ENCODE results near the gene PAX2. TPM values are rescaled to one million over a fixed set of nuclear protein-coding genes. Genes with fewer than 3 reads are reported as not detected.

Gene PAX2
- total RNA-seq, 1 experiment from 2014 or later, result not detected

DNA sequence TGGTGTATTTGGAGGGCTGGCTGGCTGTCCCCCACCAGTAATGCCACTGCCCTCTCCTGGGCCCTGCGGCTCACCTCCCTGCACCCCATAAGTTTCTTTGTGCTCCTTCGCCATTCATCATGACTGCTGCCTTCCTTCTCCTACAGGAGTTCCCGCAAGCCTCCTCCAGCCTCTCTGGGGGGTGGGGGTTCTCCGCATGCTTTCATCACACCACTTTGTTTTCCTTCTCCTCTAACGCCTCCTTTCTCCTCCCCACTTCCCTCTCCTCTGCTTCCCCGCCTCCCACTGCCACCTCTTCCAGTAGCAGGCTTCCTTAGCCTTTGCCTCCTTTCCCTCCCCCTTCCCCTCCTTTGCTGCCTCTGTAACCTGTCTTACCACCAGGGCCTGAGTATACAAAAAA lies 58.1 kb downstream of the PAX2 start:
- Histone ChIP-seq H3K18ac (ENCODE audit: insufficient read length, low read depth, low read length) (no peak overlapping the region), H3K27ac (ENCODE audit: insufficient read length, low read depth, low read length) (no peak overlapping the region), H4K20me1 (ENCODE audit: control insufficient read depth, insufficient read depth, insufficient read length) (no peaks in the 10 kb centered on the region), H3K23ac (ENCODE audit: insufficient read length, low read depth, low read length) (no peak overlapping the region), H3K4ac (ENCODE audit: low read depth, low read length) (no peak overlapping the region), H3K56ac (ENCODE audit: insufficient read length, low read depth, low read length) (no peak overlapping the region), H3T11ph (ENCODE audit: low read length) (no peak overlapping the region), H4K5ac (ENCODE audit: insufficient read length, low read depth, low read length) (no peak overlapping the region), H2BK20ac (ENCODE audit: low read depth, low read length, poor library complexity, severe bottlenecking) (no peak overlapping the region), H3K4me1 (ENCODE audit: insufficient read depth, low read length) (peaks cover 6% of the 10 kb centered on the region; the same call in 1 of the 2 replicates), H4K91ac (ENCODE audit: insufficient read length, low read depth, low read length) (no peak overlapping the region), H2AK5ac (ENCODE audit: insufficient read length, low read length) (no peak overlapping the region), H3K27me3 (ENCODE audit: insufficient read depth, low read length) (no peaks in the 10 kb centered on the region; the same call in 1 of the 2 replicates), H3K4me2 (ENCODE audit: insufficient read depth, insufficient read length, low read length) (no peak overlapping the region), H2AFZ (ENCODE audit: low read length) (no peak overlapping the region), H2BK5ac (ENCODE audit: insufficient read length, low read length) (no peak overlapping the region), H4K8ac (replicated peaks; ENCODE audit: insufficient read length, low read depth, low read length) (no peak overlapping the region), H3K9me3 (ENCODE audit: control insufficient read depth, low read depth, low read length) (no peaks in the 10 kb centered on the region), H3K79me1 (ENCODE audit: insufficient read depth, low read depth, low read length, poor library complexity, severe bottlenecking) (no peaks in the 10 kb centered on the region), H3K23me2 (ENCODE audit: insufficient read length, low read depth, low read length, poor library complexity, severe bottlenecking) (no peaks in the 10 kb centered on the region), H2BK12ac (ENCODE audit: insufficient read length, low read depth, low read length) (no peak overlapping the region), H3K79me2 (ENCODE audit: insufficient read depth, low read length) (no peaks in the 10 kb centered on the region), H3K14ac (ENCODE audit: insufficient read depth, low read length) (peak overlapping the region; percentile 30; the same call in 1 of the 2 replicates), H3K9ac (ENCODE audit: extremely low read depth, insufficient read length, low read length) (no peak overlapping the region), H2BK15ac (ENCODE audit: low read depth, low read length) (no peak overlapping the region), H2BK120ac (ENCODE audit: low read depth, low read length, poor library complexity, severe bottlenecking) (no peak overlapping the region)
- peak; percentile 51 for DNase-seq
- H3K9me3 Mint-ChIP-seq, result no peaks in the 10 kb centered on the region
- H3K27ac Mint-ChIP-seq, result no peak overlapping the region
- H3K27me3 Mint-ChIP-seq (ENCODE audit: low read depth), result peaks cover 90% of the 10 kb centered on the region
- H3K36me3 Mint-ChIP-seq (ENCODE audit: insufficient read depth in 1 of 3, low read depth in 3 of 3), result no peaks in the 10 kb centered on the region
- H3K4me1 Mint-ChIP-seq, result peaks cover 18 to 33% of the 10 kb centered on the region in 2 experiments
- H3K4me3 Mint-ChIP-seq, result no peak overlapping the region
- TF ChIP-seq, protein P1, sequence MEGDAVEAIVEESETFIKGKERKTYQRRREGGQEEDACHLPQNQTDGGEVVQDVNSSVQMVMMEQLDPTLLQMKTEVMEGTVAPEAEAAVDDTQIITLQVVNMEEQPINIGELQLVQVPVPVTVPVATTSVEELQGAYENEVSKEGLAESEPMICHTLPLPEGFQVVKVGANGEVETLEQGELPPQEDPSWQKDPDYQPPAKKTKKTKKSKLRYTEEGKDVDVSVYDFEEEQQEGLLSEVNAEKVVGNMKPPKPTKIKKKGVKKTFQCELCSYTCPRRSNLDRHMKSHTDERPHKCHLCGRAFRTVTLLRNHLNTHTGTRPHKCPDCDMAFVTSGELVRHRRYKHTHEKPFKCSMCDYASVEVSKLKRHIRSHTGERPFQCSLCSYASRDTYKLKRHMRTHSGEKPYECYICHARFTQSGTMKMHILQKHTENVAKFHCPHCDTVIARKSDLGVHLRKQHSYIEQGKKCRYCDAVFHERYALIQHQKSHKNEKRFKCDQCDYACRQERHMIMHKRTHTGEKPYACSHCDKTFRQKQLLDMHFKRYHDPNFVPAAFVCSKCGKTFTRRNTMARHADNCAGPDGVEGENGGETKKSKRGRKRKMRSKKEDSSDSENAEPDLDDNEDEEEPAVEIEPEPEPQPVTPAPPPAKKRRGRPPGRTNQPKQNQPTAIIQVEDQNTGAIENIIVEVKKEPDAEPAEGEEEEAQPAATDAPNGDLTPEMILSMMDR (conservative IDR thresholded peaks at IDR 0.05), result no peak
- no CpG with 5 or more reads among the region's 6 CpGs for WGBS (ENCODE audit: extremely low coverage, insufficient read length, low lambda C conversion rate)
